Right lobe of liver (tissue), 6 donors: Measurements from ENCODE around the gene KBTBD6. TPM values are rescaled to one million over a fixed set of nuclear protein-coding genes. Genes with fewer than 3 reads are reported as not detected.
"Not testable (repeated sequence)": the region's sequence is repeated elsewhere in the genome, so short reads cannot be mapped to it uniquely, and the experiment has no call there.

Source experiments
- ATAC-seq, 4 donors: fragments of 200-7000 bp; cut with Tn5 transposase; one replicate each; pipeline ENCODE4 v1.9.1; 2020; ENCODE audit warnings: mild to moderate bottlenecking in 4 of 4, moderate library complexity in 4 of 4
- DNase-seq, 3 donors: peaks; one replicate each; pipeline ENCODE4 v3.0.0-alpha.2; 2020
- H3K27ac ChIP-seq, 3 donors: fragments of 200-600 bp; one replicate each; pipeline ENCODE4 v1.8.0; 2022
- H3K27me3 ChIP-seq, 2 donors: fragments of 200-600 bp; one replicate each; pipeline ENCODE4 v1.8.0; 2022
- H3K36me3 ChIP-seq, 4 donors: fragments of 200-600 bp; sonication (generic) in 1 of 4; one replicate each; pipeline versions ENCODE4 v1.5.1 to v1.8.0; 2017 to 2022; ENCODE audit warnings: control low read depth in 1 of 4
- H3K4me1 ChIP-seq, 4 donors: fragments of 200-600 bp; sonication (generic) in 1 of 4; one replicate each; pipeline versions ENCODE4 v1.5.1 to v1.8.0; 2017 to 2022; ENCODE audit warnings: control low read depth in 1 of 4
- H3K4me3 ChIP-seq, 3 donors: fragments of 200-600 bp; one replicate each; pipeline ENCODE4 v1.8.0; 2022
- H3K9me3 ChIP-seq, 4 donors: fragments of 200-600 bp; sonication (generic) in 1 of 4; one replicate each; pipeline versions ENCODE4 v1.5.1 to v1.8.0; 2017 to 2022; ENCODE audit warnings: control low read depth in 1 of 4
- POLR2A ChIP-seq: fragments of 450-650 bp; IDR thresholded peaks from one replicate; pipeline ENCODE4 v1.6.1; 2017; ENCODE audit warnings: antibody characterized with exemption, mild to moderate bottlenecking
- WGBS: methylation state at CpG from one replicate; pipeline ENCODE4 v1.1.6; 2018; ENCODE audit warnings: low coverage, low lambda C conversion rate; ENCODE audit not compliant: insufficient coverage; ENCODE audit errors: missing lambda C conversion rate; 5-methylcytosine and 5-hydroxymethylcytosine counted together
- intact Hi-C, 2 donors: fragments of 100-400 bp; cut with DNase I; formaldehyde crosslinking; loops; one replicate each; pipeline versions ENCODE4 v1.11.2 to v1.14.1; 2022
- total RNA-seq, 6 experiments: library from RNA; depleted of rRNA in 2 of 6; stranded (reverse); fragments of >200 nt in 2 of 6; fragmentation: NEBNext Ultra II Directional in 3 of 6; extraction: Animal tissue kit (Norgen Biotek cat#: 25700) in 3 of 6; gene quantifications; one replicate each; pipeline versions ENCODE4 v1.1.0 to v1.2.4, GENCODE V29; 2016 to 2023
- TF ChIP-seq, protein P1 (sequence below), 4 donors: fragments of 200-600 bp in 3 of 4; fragments of 450-650 bp in 1 of 4; IDR thresholded peaks; one replicate each; pipeline versions ENCODE4 v1.5.1 to v1.8.0; 2016 to 2022; ENCODE audit warnings: antibody characterized with exemption in 4 of 4, mild to moderate bottlenecking in 2 of 4
- donor health status: DM: no; HTN: yes; CAD: no.
- donor health status: DM: no; HTN: no; CAD: no.
- donor health status: DM: no; HTN: no; CAD: no.
- donor health status: DM: no; HTN: yes; CAD: no.
- donor health status: DM: no; HTN: yes; CAD: no.

Gene KBTBD6
- total RNA-seq, 6 experiments from 2014 or later: 2.3 to 4.7 (median 3.7) TPM

DNA sequence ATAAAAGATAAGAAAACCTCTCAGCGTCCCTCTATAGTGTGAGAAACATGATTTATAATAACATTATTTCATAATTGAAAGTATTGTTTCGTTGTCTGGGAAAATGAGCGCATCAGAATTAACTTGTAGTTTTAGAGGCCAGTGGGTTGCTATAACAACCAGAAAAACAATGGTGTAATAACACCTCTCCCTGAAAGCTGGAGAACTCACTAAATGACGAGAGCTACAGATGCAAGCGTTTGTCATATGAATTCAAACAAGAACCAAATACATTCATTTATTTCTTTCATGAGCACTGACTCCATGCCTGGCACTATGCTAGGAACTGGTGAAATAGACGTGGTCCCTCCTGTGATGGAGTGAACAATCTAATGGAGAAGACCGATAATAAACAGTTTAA is 45.4 kb upstream of the KBTBD6 start:
- no peak for TF ChIP-seq POLR2A
- TF ChIP-seq, protein P1, sequence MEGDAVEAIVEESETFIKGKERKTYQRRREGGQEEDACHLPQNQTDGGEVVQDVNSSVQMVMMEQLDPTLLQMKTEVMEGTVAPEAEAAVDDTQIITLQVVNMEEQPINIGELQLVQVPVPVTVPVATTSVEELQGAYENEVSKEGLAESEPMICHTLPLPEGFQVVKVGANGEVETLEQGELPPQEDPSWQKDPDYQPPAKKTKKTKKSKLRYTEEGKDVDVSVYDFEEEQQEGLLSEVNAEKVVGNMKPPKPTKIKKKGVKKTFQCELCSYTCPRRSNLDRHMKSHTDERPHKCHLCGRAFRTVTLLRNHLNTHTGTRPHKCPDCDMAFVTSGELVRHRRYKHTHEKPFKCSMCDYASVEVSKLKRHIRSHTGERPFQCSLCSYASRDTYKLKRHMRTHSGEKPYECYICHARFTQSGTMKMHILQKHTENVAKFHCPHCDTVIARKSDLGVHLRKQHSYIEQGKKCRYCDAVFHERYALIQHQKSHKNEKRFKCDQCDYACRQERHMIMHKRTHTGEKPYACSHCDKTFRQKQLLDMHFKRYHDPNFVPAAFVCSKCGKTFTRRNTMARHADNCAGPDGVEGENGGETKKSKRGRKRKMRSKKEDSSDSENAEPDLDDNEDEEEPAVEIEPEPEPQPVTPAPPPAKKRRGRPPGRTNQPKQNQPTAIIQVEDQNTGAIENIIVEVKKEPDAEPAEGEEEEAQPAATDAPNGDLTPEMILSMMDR (IDR thresholded peaks at IDR 0.05): no peak
- DNase-seq (no peak), ATAC-seq (no peak)
- Histone ChIP-seq H3K9me3 (no peaks in the 10 kb centered on the region), H3K36me3 (no peaks in the 10 kb centered on the region), H3K4me3 (no peak overlapping the region), H3K4me1 (peaks cover 0 to 5% (median 0%) of the 10 kb centered on the region in 4 donors), H3K27ac (no peak overlapping the region), H3K27me3 (no peaks in the 10 kb centered on the region)
- intact Hi-C loops: no loop called here
- 77% methylated on average over 7 of the region's 7 CpGs for WGBS

- 19% methylated on average over 2 of the region's 2 CpGs for WGBS
- Histone ChIP-seq H3K36me3 (no peaks in the 10 kb centered on the region), H3K4me3 (no peak overlapping the region), H3K27ac (no peak overlapping the region), H3K4me1 (peaks cover 0 to 5% (median 0%) of the 10 kb centered on the region in 4 donors), H3K27me3 (no peaks in the 10 kb centered on the region), H3K9me3 (no peaks in the 10 kb centered on the region)
- no peak for ATAC-seq
- TF ChIP-seq, protein P1 (IDR thresholded peaks at IDR 0.05): no peak
- intact Hi-C loops: no loop called here
- no peak for DNase-seq
Measured at GRCh38 chr13:41177616-41178015, 45.0 kb upstream of the KBTBD6 start.

DNA sequence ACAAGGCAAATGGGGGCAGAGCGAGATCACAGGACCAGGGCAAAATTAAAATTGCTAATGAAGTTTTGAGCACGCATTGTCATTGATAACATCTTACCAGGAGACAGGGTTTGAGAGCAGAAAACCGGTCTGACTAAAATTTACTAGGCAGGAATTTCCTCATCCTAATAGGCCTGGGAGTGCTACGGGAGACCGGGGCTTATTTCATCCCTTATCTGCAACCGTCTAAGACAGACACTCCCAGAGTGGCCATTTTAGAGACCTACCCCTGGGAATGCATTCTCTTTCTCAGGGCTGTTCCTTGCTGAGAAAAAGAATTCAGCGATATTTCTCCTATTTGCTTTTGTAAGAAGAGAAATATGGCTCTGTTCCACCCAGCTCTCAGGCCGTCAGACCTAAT is 43.0 kb upstream of the KBTBD6 start:
- H3K4me3 ChIP-seq, intact Hi-C loops, ATAC-seq, H3K27ac ChIP-seq, H3K4me1 ChIP-seq, DNase-seq, H3K36me3 ChIP-seq, H3K9me3 ChIP-seq, H3K27me3 ChIP-seq: not testable (repeated sequence)
- WGBS: 94% methylated on average over 4 of the region's 8 CpGs

GRCh38 chr13:41162151-41162550 is 29.5 kb upstream of the KBTBD6 start:
- H3K27me3 ChIP-seq: no peaks in the 10 kb centered on the region
- 83% methylated on average over 1 of the region's 3 CpGs for WGBS
- no peak for DNase-seq
- H3K27ac ChIP-seq: no peak overlapping the region
- no peak for ATAC-seq
- no peaks in the 10 kb centered on the region for H3K9me3 ChIP-seq
- TF ChIP-seq POLR2A: no peak
- TF ChIP-seq, protein P1 (IDR thresholded peaks at IDR 0.05): no peak
- intact Hi-C loops: no loop called here
- no peaks in the 10 kb centered on the region for H3K4me1 ChIP-seq
- no peaks in the 10 kb centered on the region for H3K36me3 ChIP-seq
- H3K4me3 ChIP-seq: no peak overlapping the region

DNA sequence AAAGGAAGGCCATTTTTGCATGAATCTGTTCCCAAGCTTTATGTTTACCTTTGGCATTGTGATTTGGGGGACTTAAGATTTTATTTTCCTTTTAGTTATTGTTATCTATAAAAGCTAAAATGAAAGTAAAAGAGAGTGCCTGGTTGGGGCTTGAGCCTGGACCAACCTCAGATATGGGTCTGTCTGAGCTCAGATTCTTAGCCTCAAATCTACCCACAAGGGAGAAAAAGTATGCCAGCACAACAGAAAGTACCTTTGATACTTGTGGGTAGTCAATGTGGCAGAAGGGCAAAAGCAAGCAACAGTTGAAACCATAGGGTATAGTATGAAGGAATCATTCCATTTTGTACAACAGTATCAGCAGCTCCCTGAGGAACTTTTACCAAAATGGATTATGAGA is 26.6 kb upstream of the KBTBD6 start:
- no peak for TF ChIP-seq POLR2A
- TF ChIP-seq, protein P1 (IDR thresholded peaks at IDR 0.05): no peak
- no peak for ATAC-seq
- Histone ChIP-seq H3K36me3 (no peaks in the 10 kb centered on the region), H3K9me3 (no peaks in the 10 kb centered on the region), H3K27me3 (no peaks in the 10 kb centered on the region), H3K4me3 (no peak overlapping the region), H3K27ac (no peak overlapping the region), H3K4me1 (no peaks in the 10 kb centered on the region)
- DNase-seq: no peak
- intact Hi-C loops: no loop called here
